Keratinocyte (primary cell): ENCODE results near the gene NREP. TPM values are rescaled to one million over a fixed set of nuclear protein-coding genes. Genes with fewer than 3 reads are reported as not detected.

Experiments
- DNase-seq: peaks from one replicate; pipeline ENCODE4 v3.0.0-alpha.2; 2011; ENCODE audit warnings: low read depth, missing footprints, low spot score
- FAIRE-seq: peaks from 2 replicates; lab custom pipeline; 2011; peaks lifted over from hg19 to GRCh38; lab: Jason Lieb, UNC
- H2AFZ ChIP-seq: 2 replicates; pipeline ENCODE4 v1.6.0; 2012; ENCODE audit warnings: low read length, control low read depth, inconsistent platforms; ENCODE audit not compliant: control insufficient read depth
- H3K27ac ChIP-seq: 2 replicates; pipeline ENCODE4 v1.5.1; 2011; ENCODE audit warnings: low read length; ENCODE audit not compliant: control insufficient read depth, insufficient read depth
- H3K27me3 ChIP-seq: 3 replicates; pipeline ENCODE4 v1.6.0; 2011; ENCODE audit warnings: low read length; ENCODE audit not compliant: control insufficient read depth, insufficient read depth; ENCODE audit errors: extremely low read depth
- H3K36me3 ChIP-seq, 2 experiments: 2 replicates in 1 of 2; 3 replicates in 1 of 2; pipeline ENCODE4 v1.5.1; 2011; ENCODE audit warnings: low read length in 2 of 2, mild to moderate bottlenecking in 1 of 2; ENCODE audit not compliant: control insufficient read depth in 2 of 2, insufficient read depth in 2 of 2; ENCODE audit errors: extremely low read depth in 1 of 2
- H3K4me1 ChIP-seq: 3 replicates; pipeline ENCODE4 v1.5.1; 2011; ENCODE audit warnings: low read length; ENCODE audit not compliant: control insufficient read depth, insufficient read depth; ENCODE audit errors: extremely low read depth
- H3K4me2 ChIP-seq: 3 replicates; pipeline ENCODE4 v1.6.0; 2011; ENCODE audit warnings: low read depth, low read length; ENCODE audit not compliant: control insufficient read depth, insufficient read depth; ENCODE audit errors: extremely low read depth
- H3K4me3 ChIP-seq, 3 experiments: fragments of 200-600 bp in 1 of 3; sonication (generic) in 1 of 3; 2 replicates in 2 of 3; 3 replicates in 1 of 3; pipeline ENCODE4 v1.5.1; 2011 to 2016; ENCODE audit warnings: low read length in 3 of 3, mild to moderate bottlenecking in 3 of 3, control low read depth in 2 of 3, inconsistent platforms in 1 of 3, low read depth in 1 of 3, mixed read lengths in 1 of 3, mixed run types in 1 of 3, moderate library complexity in 1 of 3; ENCODE audit not compliant: control insufficient read depth in 2 of 3, insufficient read depth in 2 of 3; ENCODE audit errors: extremely low read depth in 1 of 3
- H3K79me2 ChIP-seq: 2 replicates; pipeline ENCODE4 v1.6.0; 2012; ENCODE audit warnings: low read length; ENCODE audit not compliant: control insufficient read depth, insufficient read depth
- H3K9ac ChIP-seq: 3 replicates; pipeline ENCODE4 v1.6.0; 2011; ENCODE audit warnings: low read length; ENCODE audit not compliant: control insufficient read depth, insufficient read depth; ENCODE audit errors: extremely low read depth
- H3K9me1 ChIP-seq: 3 replicates; pipeline ENCODE4 v1.6.0; 2011; ENCODE audit warnings: low read length; ENCODE audit not compliant: control insufficient read depth, insufficient read depth; ENCODE audit errors: extremely low read depth
- H3K9me3 ChIP-seq: 2 replicates; pipeline ENCODE4 v1.5.1; 2012; ENCODE audit warnings: low read depth, low read length; ENCODE audit not compliant: control insufficient read depth
- H4K20me1 ChIP-seq: 3 replicates; pipeline ENCODE4 v1.6.0; 2011; ENCODE audit warnings: low read length; ENCODE audit not compliant: control insufficient read depth, insufficient read depth; ENCODE audit errors: extremely low read depth
- CTCF ChIP-seq, 3 experiments: IDR thresholded peaks in 1 of 3; conservative IDR thresholded peaks in 1 of 3; optimal IDR thresholded peaks in 1 of 3; 2 replicates in 2 of 3; 3 replicates in 1 of 3; pipeline versions ENCODE3 to v1.5.1; 2011; ENCODE audit warnings: low read length in 3 of 3, mild to moderate bottlenecking in 3 of 3, moderate library complexity in 2 of 3, control low read depth in 1 of 3, inconsistent platforms in 1 of 3; ENCODE audit not compliant: insufficient read depth in 2 of 3; ENCODE audit errors: extremely low read depth in 1 of 3
- EZH2 ChIP-seq: IDR thresholded peaks from one replicate; pipeline ENCODE4 v1.6.1; 2012; ENCODE audit warnings: inconsistent platforms, mild to moderate bottlenecking, low read length, moderate library complexity
- dilution Hi-C: fragments of 300-500 bp; cut with MboI; formaldehyde crosslinking; loops from one replicate; pipeline ENCODE4 v1.7.0; 2020; ENCODE audit warnings: low sequenced_read_pairs; ENCODE audit not compliant: extremely low pct_ligation_motif_present
- polyA plus RNA-seq, 5 experiments: library from polyadenylated mRNA; depleted of rRNA in 3 of 5; stranded (reverse) in 3 of 5; stranded (forward) in 1 of 5; unstranded in 1 of 5; fragments of >200 nt; gene quantifications; 1 replicate in 1 of 5; 2 replicates in 3 of 5; 3 replicates in 1 of 5; pipeline versions ENCODE4 v1.2.1 to v1.2.3, GENCODE V29; 2011 to 2012; ENCODE audit warnings: missing spikeins in 2 of 5, low read depth in 1 of 5, low replicate concordance in 1 of 5

The NREP gene
- polyA plus RNA-seq, 1 donor (not counting 4 experiments of a cell fraction or from before 2014, with no cell fraction given) = 9.1 TPM

GRCh38 chr5:111781200-111781599 lies 24.2 kb upstream of the NREP start:
- H3K9ac ChIP-seq = no peak overlapping the region
- no peaks in the 10 kb centered on the region for H3K36me3 ChIP-seq
- no peaks in the 10 kb centered on the region for H4K20me1 ChIP-seq
- H3K27ac ChIP-seq = no peak overlapping the region
- H3K79me2 ChIP-seq = no peaks in the 10 kb centered on the region
- peaks cover 27% of the 10 kb centered on the region for H3K4me1 ChIP-seq
- H2AFZ ChIP-seq = no peak overlapping the region
- dilution Hi-C loops = no loop called here
- H3K9me1 ChIP-seq = no peaks in the 10 kb centered on the region
- no peaks in the 10 kb centered on the region for H3K9me3 ChIP-seq
- no peak overlapping the region for H3K4me2 ChIP-seq
- DNase-seq (no peak), FAIRE-seq (no peak)
- no peak overlapping the region for H3K4me3 ChIP-seq
- H3K27me3 ChIP-seq = no peaks in the 10 kb centered on the region
- TF ChIP-seq CTCF (optimal IDR thresholded peaks at IDR 0.05 in 1 of 3, IDR thresholded peaks at IDR 0.05 in 1 of 3, conservative IDR thresholded peaks at IDR 0.05 in 1 of 3; ENCODE audit: extremely low read depth in 1 of 3, insufficient read depth in 2 of 3, low read length in 3 of 3) (no peak), EZH2 (no peak)

- Histone ChIP-seq H3K4me1 (peaks cover 27% of the 10 kb centered on the region), H3K4me3 (no peak overlapping the region), H3K36me3 (no peaks in the 10 kb centered on the region), H3K9me1 (no peaks in the 10 kb centered on the region), H2AFZ (no peak overlapping the region), H4K20me1 (no peaks in the 10 kb centered on the region), H3K4me2 (no peak overlapping the region), H3K9me3 (no peaks in the 10 kb centered on the region), H3K79me2 (no peaks in the 10 kb centered on the region), H3K27me3 (no peaks in the 10 kb centered on the region), H3K27ac (no peak overlapping the region), H3K9ac (no peak overlapping the region)
- TF ChIP-seq CTCF (optimal IDR thresholded peaks at IDR 0.05 in 1 of 3, IDR thresholded peaks at IDR 0.05 in 1 of 3, conservative IDR thresholded peaks at IDR 0.05 in 1 of 3; ENCODE audit: extremely low read depth in 1 of 3, insufficient read depth in 2 of 3, low read length in 3 of 3) (no peak), EZH2 (no peak)
- dilution Hi-C loops = no loop called here
- FAIRE-seq = no peak
- DNase-seq = no peak
These were observed 22.9 kb upstream of the NREP start for GRCh38 chr5:111779922-111780292.
